HEK293T (cell line): ENCODE results near the gene IL6R.

ENCODE experiments used
- ARNT ChIP-seq: fragments of 450-650 bp; IDR thresholded peaks from 2 replicates; pipeline ENCODE4 v1.6.1; 2017; ENCODE audit warnings: mild to moderate bottlenecking
- BHLHE40 ChIP-seq: fragments of 450-650 bp; IDR thresholded peaks from 2 replicates; pipeline ENCODE4 v1.6.1; 2016; ENCODE audit warnings: mild to moderate bottlenecking, moderate library complexity, borderline replicate concordance
- CTBP1 ChIP-seq: fragments of 450-650 bp; IDR thresholded peaks from 2 replicates; pipeline ENCODE4 v1.6.1; 2016; ENCODE audit warnings: borderline replicate concordance
- ELF4 ChIP-seq: fragments of 450-650 bp; IDR thresholded peaks from 2 replicates; pipeline ENCODE4 v1.6.1; 2017; ENCODE audit warnings: antibody characterized with exemption
- FOXA1 ChIP-seq: fragments of 450-650 bp; IDR thresholded peaks from 2 replicates; pipeline ENCODE4 v1.6.1; 2016; ENCODE audit warnings: mild to moderate bottlenecking
- FOXM1 ChIP-seq: fragments of 450-650 bp; IDR thresholded peaks from 2 replicates; pipeline ENCODE4 v1.6.1; 2017; ENCODE audit warnings: mild to moderate bottlenecking, borderline replicate concordance
- L3MBTL2 ChIP-seq: fragments of 450-650 bp; conservative IDR thresholded peaks from 2 replicates; pipeline ENCODE4 v1.6.1; 2016; ENCODE audit warnings: mild to moderate bottlenecking
- NFRKB ChIP-seq: fragments of 450-650 bp; IDR thresholded peaks from 2 replicates; pipeline ENCODE4 v1.6.1; 2016; ENCODE audit warnings: mild to moderate bottlenecking, moderate library complexity
- SP1 ChIP-seq: fragments of 450-650 bp; IDR thresholded peaks from 2 replicates; pipeline ENCODE4 v1.6.1; 2017
- SUZ12 ChIP-seq: fragments of 450-650 bp; IDR thresholded peaks from 2 replicates; pipeline ENCODE4 v1.6.1; 2016; ENCODE audit warnings: mild to moderate bottlenecking
- TARDBP ChIP-seq: fragments of 450-650 bp; IDR thresholded peaks from 2 replicates; pipeline ENCODE4 v1.6.1; 2016
- ZNF384 ChIP-seq: fragments of 450-650 bp; IDR thresholded peaks from 2 replicates; pipeline ENCODE4 v1.6.1; 2016

DNA sequence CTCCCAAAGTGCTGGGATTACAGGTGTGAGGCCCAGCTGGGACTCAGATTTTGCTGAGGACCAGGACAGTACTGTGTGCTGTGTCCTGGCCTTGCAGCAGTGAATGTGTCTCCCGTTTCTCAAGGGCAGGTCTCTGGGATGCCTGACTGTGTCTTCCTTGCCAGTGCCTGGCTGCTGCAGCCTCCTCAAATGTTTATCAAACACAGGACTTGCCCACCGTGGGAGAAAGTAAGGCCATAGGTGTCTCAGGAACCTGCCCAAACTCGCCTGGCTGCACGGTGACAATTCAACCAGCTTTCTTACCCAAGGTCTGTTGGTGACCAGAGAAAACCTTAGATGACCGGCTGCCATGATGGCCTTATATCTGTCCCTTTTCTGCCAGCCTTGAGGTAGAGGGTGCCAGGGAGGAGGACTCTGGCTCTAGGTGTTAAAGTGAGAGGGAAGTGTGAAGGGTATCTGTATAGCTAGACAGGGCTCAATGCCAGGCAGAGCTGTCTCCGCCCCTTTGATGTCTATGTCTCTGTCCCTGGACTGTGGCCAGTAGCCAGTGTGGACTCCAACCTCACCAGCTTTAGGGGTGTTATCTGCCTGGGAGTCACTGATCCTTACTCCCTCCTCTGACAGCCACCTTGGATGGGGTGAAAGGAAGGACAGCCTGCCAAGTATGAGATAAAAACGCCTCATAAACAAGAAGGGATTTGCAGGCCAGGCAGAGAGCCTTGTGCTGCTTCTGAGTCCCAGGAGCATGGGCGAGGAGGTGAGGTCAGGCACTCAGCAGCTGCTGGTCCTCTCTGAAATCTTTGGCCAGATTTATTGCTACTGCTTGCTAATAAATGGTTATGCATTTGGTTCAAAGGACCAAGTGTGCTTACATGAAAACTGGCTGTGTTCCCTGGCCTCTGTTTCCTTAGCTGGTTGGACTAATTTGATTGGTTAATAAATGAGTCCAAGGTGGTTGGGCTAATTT, 22.3 kb downstream of the IL6R start:
- TF ChIP-seq NFRKB (no peak), FOXM1 (no peak), ZNF384 (no peak), ELF4 (no peak), ARNT (no peak), SP1 (no peak), SUZ12 (no peak), CTBP1 (no peak), L3MBTL2 (no peak), TARDBP (no peak), BHLHE40 (no peak), FOXA1 (no peak)
